ENCODE data around the gene XAB2.
A peak's percentile ranks its signal among the peaks of the same experiment; 100 is the strongest.

XAB2 gene

DNA sequence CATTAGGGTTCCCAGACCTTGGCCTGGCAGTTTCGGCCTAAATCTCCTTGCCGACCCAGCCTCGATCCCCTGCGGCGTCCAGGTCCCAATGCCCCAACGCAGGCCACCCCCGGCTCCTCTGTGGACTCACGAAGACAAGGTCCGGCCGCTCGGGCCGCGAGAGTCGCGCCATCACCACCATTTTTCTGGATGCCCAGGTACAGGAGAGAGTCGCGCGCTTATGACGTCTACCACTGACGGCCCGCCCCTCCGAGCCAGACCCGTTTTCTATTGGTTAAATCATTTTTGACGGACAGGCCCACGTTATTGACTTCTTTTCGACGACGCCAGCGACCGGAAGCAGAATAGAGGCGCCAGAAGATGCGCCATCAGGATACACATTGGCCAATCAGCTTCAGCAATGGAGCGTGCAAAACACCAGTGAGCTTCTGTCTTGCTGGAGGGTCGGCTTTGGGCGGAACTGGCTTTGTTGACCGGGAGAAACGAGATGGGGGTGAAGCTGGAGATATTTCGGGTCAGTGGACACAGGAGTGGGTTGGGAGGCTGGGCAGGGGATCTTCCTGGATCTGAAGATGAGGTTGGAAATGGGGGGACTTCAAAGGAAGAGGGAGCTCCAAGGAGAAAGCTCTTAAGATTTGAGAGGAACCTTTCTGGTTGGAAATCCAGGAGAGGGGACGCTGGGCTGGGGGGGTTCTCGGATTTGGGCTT lies at the start of gene XAB2, which contains the start of gene PET100:
Gene XAB2, minus strand, starts transcription at position 199 of the 708 bp plus-strand sequence. Its CDS starts 18 bp downstream, at position 181.
Gene PET100, plus strand, starts transcription at position 447 of the 708 bp plus-strand sequence. Its CDS starts 41 bp downstream, at position 488.
- DNase-seq, result peak; percentile 98

DNA sequence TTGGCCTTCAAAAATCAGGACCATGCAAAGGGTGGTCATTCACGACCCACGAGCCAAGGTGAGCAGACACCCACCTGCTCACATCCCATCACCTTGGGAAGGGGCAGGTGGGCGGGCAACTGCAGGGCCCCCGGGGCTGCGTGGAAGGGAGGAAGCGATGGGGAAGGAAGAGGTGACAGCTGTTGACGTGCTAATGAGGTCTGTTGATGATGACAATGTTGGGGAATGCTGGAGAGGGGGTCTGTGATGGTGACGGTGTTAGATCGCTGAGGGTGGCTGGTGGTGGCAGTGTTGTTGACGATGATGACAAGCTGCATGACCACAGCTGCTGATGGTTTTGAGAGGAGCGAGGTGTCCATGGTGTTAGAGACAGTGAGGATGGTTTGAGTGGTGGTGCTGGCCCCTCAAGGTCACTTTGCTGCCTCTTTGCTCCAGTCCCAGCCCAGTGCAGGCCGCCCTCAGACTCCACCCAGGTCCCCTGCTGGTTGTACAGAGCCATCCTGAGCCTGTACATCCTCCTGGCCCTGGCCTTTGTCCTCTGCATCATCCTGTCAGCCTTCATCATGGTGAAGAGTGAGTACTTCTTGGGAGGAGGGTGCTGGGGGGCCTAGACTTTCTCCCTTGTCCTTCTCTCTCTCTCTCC lies 48.4 kb upstream of the XAB2 start:
- DNase-seq, result no peak

DNA sequence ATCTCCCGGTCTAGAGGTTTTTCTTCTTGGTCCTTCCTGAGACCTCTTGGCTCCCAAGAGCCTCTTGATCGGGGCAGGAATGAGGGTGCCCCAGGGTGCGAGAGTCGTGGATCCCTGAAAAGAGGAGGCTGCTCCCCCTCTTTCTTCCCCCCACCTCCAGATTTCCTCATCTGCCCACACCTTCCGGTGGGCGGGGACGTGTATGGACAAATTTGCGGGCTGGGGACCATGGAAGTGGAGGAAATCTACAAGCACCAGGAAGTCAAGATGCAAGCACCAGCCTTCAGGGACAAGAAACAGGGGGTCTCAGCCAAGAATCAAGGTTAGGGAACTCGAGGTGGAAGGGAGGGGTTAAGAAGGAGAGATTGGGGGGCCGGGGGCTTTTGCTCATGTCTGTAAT lies 47.5 kb upstream of the XAB2 start, which contains the start of gene MCEMP1:
Gene MCEMP1, plus strand, starts transcription at position 237 of the 400 bp plus-strand sequence. Its CDS starts 31 bp downstream, at position 268.
- no peak for DNase-seq

DNA sequence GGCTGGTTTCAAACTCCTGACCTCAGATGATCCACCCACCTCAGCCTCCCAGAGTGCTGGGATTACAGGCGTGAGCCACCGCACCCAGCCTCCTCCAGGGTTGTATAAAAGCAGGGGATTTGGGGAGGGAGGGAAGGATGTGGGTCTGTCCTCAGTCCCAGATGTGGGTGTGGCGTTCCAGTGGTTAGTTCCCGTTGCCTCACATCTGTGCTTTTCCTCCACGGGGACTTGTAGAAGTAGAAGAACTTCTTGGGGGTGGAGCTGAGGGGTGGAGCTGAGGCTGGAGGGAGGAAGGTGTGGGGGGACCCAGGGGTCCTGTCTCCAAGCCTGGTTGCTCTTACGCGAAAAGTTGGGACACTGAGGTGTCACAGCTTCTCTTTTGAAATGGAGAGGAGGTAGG lies 47.0 kb upstream of the XAB2 start:
- no peak for DNase-seq

DNA sequence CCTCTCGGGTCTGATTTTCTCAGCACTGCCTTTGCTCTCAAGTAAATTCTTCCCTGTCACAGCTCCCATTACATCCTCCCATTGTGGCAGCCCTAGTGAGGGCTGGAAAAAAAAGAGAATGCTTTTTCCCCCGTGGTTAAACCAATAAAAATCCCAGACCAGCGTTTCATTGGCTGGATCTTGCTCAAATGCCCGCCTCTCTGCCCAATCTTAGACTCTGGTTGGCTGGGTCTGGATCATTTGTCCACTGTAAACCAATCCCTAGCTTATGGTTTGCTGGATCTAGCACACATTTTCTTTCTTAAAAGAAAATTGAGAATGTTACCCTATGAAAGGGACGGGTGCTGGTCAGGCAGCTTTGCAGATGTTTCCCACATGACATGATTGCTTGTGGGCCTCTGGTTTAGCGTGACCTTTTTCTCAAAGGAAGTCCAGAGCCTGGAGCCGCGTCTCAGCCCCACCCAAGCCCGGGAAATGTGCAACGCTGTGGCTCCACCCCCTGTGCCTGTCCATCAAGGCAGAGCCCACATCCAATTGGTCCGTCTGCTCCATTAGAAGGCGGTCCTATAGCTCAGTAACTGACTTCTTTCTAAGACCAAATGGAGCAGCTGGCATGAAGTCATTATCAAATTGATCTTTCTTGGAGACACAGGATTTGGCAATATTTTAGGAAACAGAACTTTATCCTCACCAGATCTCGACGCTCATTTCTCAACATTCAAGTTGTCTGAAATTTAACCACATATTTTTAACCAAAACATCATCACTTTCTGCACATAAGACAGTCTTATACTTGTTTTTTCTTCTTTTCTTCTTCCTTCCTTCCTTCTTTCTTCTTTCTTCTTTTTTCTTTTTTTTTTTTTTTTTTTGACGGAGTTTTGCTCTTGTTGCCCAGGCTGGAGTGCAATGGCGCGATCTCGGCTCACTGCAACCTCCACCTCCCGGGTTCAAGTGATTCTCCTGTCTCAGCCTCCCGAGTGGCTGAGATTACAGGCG lies 45.0 kb upstream of the XAB2 start:
- peak; percentile 45 for DNase-seq

DNA sequence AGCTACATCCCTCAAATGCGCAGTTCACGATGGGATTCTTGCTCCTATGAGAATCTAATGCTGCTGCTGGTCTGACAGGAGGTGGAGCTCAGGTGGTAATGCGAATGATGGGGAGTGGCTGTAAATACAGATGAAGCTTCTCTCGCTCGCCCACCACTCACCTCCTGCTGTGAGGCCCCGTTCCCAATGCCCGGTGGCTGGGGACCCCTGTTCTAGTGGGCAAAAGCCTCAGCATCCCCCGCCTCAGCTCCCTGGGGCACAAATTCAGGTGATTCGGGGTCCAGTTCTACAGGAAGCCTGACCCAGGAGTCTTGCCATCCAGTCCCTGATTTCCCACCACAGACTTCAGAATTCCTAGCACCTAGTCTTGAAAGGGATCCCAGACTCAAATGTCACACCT lies 43.2 kb upstream of the XAB2 start:
- no peak for DNase-seq

DNA sequence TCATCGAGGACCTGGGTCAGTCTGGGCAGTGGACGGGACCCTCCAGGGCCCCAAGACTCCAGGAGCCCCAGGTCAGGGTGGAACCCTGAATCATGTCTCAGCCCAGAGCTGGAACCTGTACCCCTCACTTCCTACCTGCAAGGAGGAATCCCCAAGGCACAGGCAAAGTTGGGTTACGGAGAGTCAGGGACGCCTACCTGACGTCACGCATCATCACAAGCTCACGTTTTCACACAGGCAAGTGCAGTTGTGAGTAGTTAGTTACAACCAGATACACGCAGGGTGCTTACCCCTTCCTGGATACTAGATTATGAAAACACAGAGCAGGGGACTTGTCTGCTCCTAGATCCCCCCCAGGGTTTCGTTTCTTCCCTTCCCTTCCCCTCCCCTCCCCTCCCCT lies 41.4 kb upstream of the XAB2 start:
- DNase-seq, result no peak

DNA sequence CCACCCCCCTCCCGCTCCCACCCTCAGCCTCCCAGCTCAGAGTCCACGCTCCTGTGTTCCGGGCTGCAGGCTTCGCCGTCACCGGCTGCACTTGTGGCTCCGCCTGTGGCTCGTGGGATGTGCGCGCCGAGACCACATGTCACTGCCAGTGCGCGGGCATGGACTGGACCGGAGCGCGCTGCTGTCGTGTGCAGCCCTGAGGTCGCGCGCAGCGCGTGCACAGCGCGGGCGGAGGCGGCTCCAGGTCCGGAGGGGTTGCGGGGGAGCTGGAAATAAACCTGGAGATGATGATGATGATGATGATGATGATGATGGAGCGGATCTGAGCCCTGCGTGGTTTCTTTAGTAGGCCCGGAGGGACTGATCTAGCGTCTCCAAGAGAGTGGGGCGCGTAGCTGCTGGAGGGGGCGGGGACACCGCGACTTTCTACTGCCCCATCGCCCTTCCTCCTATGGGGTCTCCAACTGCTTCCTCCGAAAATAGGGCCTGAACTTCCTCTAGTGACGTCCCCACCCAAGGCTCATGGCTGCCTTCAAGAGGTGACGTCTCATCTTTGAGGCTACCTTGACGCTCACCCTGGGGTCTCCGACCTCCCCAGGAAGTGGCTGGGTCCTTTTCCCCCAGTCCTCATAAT lies 40.9 kb upstream of the XAB2 start:
- no peak for DNase-seq

DNA sequence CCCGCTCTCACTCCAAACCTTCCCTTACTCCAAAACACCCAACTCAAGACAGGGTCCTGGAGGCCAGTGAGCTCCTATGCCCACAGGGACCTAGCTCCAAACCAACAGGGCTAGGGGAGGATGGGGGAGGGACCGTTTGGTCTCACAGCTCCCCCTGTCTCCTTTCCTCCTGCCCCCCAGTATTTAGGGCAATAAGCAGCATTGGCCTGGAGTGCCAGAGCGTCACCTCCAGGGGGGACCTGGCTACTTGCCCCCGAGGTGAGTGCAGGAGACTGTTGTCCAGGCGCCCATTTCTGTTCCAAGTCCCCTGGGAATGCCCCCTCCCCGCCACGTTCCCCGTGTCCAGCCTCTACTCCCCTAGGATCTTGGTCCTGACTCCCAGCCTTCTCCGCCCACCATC lies 40.3 kb upstream of the XAB2 start:
- DNase-seq, result no peak

DNA sequence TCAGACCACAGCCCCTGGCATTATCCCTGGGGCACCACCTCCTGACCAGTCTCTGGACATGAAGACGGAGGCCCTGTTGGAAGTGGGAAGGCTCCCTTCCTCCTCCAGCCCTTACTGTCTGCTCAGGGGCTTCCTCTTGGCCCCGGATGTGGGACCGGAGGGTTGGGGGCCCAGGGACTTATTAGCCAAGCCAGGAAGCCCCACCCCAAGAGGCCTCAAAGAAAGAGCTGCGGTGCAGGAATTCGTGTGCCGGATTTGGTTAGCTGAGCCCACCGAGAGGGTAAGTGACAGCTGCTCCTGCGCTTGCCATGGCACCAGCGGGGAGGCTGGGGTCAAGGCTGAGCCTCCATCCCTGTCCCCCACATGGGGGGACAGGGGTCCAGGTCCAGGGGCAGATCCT lies 39.5 kb upstream of the XAB2 start, which contains the start of gene RETN:
Gene RETN, plus strand, starts transcription at position 208 of the 400 bp plus-strand sequence. CDS start 278 bp downstream, outside the sequence.
- no peak for DNase-seq

DNA sequence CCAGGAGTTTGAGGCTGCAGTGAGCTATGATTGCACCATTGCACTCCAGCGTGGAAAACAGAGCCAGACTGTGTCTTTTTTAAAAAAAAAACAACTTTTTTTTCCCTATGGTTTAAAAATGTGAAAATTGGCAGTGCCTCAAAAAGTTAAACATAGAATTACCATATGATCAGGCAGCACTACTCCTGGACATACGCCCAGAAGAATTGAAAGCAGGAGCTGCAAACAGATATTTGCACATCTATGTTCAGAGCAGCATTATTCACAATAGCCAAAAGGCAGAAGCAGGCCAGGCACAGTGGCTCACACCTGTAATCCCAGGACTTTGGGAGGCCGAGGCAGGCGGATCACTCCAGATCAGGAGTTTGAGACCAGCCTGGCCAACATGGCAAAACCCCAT lies 35.7 kb upstream of the XAB2 start:
- DNase-seq, result no peak

DNA sequence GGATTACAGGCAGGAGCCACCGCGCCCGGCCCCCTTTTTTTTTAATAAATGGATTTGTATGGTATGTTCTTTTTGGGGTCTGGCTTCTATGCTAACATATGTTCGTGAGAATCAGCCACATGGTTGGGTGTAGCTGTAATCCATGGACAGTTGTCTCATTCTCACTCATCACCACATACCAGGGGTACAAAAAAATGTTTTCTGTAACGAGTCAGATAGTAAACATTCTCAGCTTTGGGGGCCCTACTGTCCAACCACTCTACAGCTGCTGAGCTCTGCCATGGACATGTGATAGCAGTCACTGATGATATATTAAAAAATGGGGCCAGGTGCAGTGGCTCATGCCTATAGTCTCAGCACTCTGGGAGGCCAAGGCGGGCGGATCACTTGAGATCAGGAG lies 34.4 kb upstream of the XAB2 start:
- DNase-seq, result no peak

DNA sequence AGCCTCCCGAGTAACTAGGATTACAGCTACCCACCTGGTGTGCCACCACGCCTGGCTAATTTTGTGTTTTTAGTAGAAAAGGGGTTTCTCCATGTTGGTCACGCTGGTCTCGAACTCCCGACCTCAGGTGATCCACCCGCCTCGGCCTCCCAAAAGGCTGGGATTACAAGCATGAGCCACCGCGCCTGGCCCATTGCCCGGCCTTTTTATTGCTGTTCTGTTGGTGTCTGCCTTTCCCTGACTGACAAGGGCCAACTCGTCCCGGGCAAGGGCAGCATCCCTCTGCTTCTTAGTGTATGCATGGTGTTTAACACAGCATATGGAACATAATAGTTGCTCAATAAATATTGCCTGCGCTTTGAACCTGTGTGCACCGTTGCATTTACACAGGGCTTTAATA lies 33.3 kb upstream of the XAB2 start:
- no peak for DNase-seq

DNA sequence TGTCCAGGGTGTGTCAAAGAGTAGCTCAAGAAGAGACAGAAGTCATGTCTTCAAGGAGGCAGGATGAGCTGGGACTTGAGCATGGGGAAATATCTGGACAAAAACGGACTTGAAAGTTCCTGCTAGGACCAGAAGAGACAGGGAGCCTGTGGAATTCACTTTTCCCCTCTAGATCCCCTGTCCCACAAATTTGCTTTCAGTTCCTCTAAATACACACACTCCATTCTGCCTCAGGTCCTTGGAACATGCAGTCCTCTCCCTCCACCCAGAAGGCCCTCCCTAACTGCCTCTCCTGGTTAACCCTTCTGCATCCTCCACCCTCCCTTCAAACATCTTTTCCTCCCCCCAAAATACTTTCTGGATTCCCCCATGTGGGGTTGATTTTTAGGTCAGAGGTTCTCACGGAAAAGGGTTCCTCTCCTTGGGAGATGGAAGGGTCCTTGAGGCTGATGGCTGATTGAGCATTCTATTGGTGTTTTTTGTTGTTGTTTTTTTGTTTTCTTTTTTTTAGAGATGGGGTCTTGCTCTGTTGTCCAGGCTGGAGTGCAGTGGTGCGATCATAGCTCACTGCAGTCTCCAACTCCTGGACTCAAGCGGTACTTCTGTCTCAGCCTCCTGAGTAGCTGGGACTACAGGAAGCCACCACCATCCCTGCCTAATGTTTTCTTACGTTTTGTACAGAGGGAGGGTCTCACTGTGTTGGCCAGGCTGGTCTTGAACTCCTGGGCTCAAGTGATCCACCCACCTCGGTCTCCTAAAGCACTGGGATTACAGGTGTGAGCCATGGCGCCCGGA lies 32.6 kb upstream of the XAB2 start:
- no peak for DNase-seq

DNA sequence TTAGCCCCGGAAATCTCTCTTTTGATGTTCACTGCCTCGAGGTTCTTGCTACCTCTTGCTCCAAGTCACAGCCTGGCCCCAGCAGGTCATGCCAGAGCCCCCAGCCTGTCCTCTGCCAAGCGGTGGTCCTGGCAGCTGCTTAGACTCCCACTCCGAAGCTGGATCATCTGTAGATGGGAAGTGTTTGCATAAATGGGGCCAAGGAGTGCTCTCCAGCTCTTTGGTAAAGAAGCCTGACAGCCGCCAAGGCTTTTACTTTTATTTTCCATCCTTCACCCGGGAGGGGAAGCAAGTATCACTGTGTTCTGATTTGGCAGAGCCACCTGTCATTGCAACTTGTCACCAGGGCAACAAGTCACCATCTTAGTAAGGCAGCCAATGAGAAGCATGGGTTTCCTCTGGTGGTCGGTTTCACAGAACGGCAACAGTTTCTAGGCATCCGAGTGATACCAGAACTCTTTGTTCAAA lies 28.9 kb upstream of the XAB2 start:
- peak; percentile 69 for DNase-seq

DNA sequence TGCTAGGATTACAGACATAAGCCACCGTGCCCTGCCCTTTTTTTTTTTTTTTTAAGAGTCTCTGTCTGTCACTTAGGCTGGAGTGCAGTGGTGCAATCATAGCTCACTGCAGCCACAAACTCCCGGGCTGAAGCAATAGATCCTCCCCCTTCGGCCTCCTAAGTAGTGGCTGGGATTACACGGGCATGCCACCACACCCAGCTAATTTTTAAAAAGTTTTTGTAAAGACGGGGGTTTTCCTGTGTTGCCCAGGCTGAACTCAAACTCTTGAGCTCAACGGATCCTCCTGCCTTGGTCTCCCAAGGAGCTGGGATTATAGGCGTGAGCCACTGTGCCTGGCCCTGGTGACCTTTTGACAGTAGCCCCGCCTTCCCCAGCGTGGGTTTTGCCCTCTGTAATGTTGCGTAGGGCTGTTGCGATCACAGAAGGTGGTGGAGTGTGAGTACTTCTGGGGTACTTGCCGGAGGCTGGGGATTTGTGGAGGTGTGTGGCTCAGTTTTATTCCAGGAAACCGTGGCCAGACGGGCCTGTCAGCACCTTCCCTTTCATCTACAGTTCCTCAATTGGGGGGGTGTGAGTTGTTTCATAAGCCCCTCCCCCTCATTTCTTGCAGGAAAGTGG lies 27.9 kb upstream of the XAB2 start:
- no peak for DNase-seq

DNA sequence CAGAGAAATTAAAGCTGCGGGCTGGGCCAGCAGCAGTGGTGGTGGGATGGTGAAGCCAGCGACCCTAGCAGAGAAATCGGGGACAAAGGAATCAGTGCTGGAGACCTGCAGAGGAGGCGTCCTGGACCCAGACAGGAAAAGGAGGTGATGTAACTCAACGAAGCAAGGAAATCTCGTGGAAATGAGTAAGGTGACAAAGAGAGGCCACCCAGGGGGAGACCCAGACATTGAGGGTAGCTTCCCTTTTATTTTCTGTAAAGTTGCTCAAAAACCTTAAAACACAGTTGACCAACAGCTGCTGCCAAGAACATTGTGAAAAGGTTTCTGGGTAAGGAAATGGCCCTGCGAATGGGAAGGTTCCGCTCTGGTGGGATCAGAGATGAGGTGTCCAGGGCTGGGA lies 26.2 kb upstream of the XAB2 start:
- DNase-seq, result no peak

DNA sequence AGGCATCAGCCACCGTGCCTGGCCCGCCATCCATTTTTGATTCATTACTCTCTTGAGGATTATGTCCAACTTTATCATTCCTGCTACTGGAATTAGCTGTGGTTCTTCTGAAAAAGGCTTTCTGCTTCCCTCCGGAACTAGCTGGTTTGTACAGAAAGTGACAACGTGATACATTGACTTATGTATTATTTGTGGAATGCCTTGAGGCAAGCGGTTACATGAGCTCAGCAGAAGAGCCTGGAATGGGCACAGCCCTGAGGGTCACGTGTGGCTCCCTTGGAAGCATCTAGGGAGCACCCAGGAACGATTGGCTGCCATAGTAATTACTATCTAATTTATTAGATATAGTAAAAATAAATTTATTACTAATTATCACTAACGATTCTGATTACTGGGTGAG lies 25.1 kb upstream of the XAB2 start:
- no peak for DNase-seq

DNA sequence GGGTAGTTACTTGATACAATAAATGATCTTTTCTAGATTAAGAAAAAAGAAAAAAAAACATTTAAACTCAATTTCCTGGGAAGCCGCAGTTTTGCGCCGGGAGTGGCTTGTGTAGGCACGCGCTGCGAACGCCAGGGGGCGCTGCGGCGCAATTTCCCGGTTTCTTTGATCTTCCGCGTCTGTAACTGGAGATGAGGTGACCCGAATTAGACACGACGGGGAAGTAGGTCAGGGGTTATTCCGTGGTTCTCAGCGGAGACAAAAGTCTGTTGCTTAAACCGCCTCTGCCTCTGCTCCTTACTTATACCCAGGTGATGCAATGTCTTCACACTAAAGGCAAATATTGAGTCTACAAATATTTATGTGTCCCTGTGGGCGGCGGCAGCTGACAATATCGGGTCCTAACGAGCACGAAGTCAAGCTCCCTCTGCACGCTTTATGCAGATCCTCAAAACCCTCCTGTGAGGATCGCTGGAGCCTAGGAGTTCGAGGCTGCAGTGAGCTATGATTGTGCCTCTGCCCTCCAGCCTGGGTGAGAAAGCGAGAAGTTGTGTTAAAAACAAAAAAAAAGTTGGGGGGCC lies 22.8 kb upstream of the XAB2 start:
- DNase-seq, result peak; percentile 87

DNA sequence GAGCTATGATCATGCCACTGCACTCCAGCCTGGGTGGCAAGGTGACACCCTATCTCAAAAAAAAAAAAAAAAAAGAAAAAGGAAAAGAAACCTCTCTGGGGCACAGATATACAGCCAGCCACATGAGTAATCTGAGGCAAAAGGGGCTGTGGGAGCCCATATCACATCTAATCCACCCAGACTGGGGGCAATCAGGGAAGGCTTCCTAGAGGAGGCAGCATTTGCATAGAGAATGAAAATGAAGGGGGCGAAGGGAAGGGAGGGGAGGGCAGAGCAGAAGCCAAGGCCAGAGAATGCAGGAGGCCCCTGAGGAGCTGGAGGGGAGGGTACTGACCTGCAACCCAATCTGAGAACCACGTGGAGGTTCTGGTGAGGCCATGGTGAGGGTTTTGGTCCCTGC lies 20.8 kb upstream of the XAB2 start:
- no peak for DNase-seq
